ENCODE measurements around the gene SORCS1. TPM values are rescaled to one million over a fixed set of nuclear protein-coding genes. Genes with fewer than 3 reads are reported as not detected.

The SORCS1 gene
- total RNA-seq, 6 experiments from 2014 or later: 0.04 to 0.16 (median 0.09) TPM; not detected in 2

- intact Hi-C loops (cut with DNase I): no loop called here
- TF ChIP-seq POLR2A (IDR thresholded peaks at IDR 0.05) (no peak), CTCF (IDR thresholded peaks at IDR 0.05) (no peak)
- DNase-seq (no peak), ATAC-seq (no peak)
- H3K4me3 ChIP-seq: no peak overlapping the region
- H3K4me1 ChIP-seq: no peaks in the 10 kb centered on the region
- no peaks in the 10 kb centered on the region for H3K9me3 ChIP-seq
- no peaks in the 10 kb centered on the region for H3K27me3 ChIP-seq
- H3K27ac ChIP-seq: no peak overlapping the region
- H3K36me3 ChIP-seq: no peaks in the 10 kb centered on the region
These were observed 623.9 kb downstream of the SORCS1 start for GRCh38 chr10:106540645-106541044.

- Histone ChIP-seq H3K4me1 (no peaks in the 10 kb centered on the region), H3K9me3 (no peaks in the 10 kb centered on the region), H3K27me3 (no peaks in the 10 kb centered on the region), H3K27ac (no peak overlapping the region), H3K4me3 (no peak overlapping the region), H3K36me3 (no peaks in the 10 kb centered on the region)
- no peak for DNase-seq
- intact Hi-C loops (cut with DNase I): no loop called here
- 66% methylated on average over 5 of the region's 5 CpGs for WGBS (ENCODE audit: insufficient coverage, low coverage, low lambda C conversion rate, missing lambda C conversion rate)
- ATAC-seq: no peak
- TF ChIP-seq CTCF (IDR thresholded peaks at IDR 0.05) (no peak), POLR2A (IDR thresholded peaks at IDR 0.05) (no peak)
These were observed 626.6 kb downstream of the SORCS1 start for GRCh38 chr10:106537866-106538265.

GRCh38 chr10:106535304-106535953, 629.1 kb downstream of the SORCS1 start:
- no peaks in the 10 kb centered on the region for H3K4me1 ChIP-seq
- no peak for TF ChIP-seq POLR2A (IDR thresholded peaks at IDR 0.05)
- no peak for TF ChIP-seq CTCF (IDR thresholded peaks at IDR 0.05)
- intact Hi-C loops (cut with DNase I): no loop called here
- 62% methylated on average over 4 of the region's 5 CpGs for WGBS (ENCODE audit: insufficient coverage, low coverage, low lambda C conversion rate, missing lambda C conversion rate)
- no peak overlapping the region for H3K4me3 ChIP-seq
- ATAC-seq: no peak
- DNase-seq: no peak
- H3K9me3 ChIP-seq: no peaks in the 10 kb centered on the region
- H3K27me3 ChIP-seq: no peaks in the 10 kb centered on the region
- no peaks in the 10 kb centered on the region for H3K36me3 ChIP-seq
- H3K27ac ChIP-seq: no peak overlapping the region

- ATAC-seq (no peak), DNase-seq (no peak)
- Histone ChIP-seq H3K4me1 (no peaks in the 10 kb centered on the region), H3K9me3 (no peaks in the 10 kb centered on the region), H3K27ac (no peak overlapping the region), H3K36me3 (no peaks in the 10 kb centered on the region), H3K27me3 (no peaks in the 10 kb centered on the region), H3K4me3 (no peak overlapping the region)
- no peak for TF ChIP-seq CTCF (IDR thresholded peaks at IDR 0.05)
- TF ChIP-seq POLR2A (IDR thresholded peaks at IDR 0.05): no peak
- intact Hi-C loops (cut with DNase I): no loop called here
- 65% methylated on average over 2 of the region's 2 CpGs for WGBS (ENCODE audit: insufficient coverage, low coverage, low lambda C conversion rate, missing lambda C conversion rate)
These were observed 630.1 kb downstream of the SORCS1 start for GRCh38 chr10:106534441-106534840.

- Histone ChIP-seq H3K27ac (no peak overlapping the region), H3K4me3 (no peak overlapping the region), H3K27me3 (no peaks in the 10 kb centered on the region), H3K9me3 (no peaks in the 10 kb centered on the region), H3K36me3 (no peaks in the 10 kb centered on the region), H3K4me1 (no peaks in the 10 kb centered on the region)
- no peak for TF ChIP-seq CTCF (IDR thresholded peaks at IDR 0.05)
- TF ChIP-seq POLR2A (IDR thresholded peaks at IDR 0.05): no peak
- 33% methylated on average over 2 of the region's 2 CpGs for WGBS (ENCODE audit: insufficient coverage, low coverage, low lambda C conversion rate, missing lambda C conversion rate)
- DNase-seq (no peak), ATAC-seq (peak in 2 of 4 donors; percentile 57 to 73)
- intact Hi-C loops (cut with DNase I): no loop called here
These were observed 635.8 kb downstream of the SORCS1 start for GRCh38 chr10:106528702-106529101.

Data from right lobe of liver (tissue), 6 donors.